Measurements from ENCODE around the gene FAM136A.

Gene FAM136A

DNA sequence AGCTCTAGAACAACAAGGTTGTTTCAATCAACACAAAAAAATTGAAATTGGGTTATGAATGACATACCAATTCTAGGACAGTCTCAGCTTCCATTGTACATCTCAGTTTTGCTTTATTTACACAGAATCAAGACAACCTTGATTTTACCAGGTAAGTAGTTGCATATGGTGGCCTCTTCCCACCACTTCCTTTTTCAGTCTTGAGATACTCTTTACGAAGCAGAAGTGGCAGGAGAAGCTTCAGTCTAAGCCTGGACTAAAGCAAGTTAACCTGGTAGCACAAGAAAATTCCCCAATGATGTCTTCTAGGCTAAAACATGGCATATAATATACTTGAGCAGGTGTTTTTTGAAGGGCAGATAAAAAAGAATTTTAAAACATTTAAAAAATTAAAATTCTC, 10.7 kb upstream of the FAM136A start:
- Histone ChIP-seq H3F3A (ENCODE audit: low read depth) (no peaks in the 10 kb centered on the region), H3K9ac (ENCODE audit: low read depth, low read length, poor library complexity, severe bottlenecking) (no peak overlapping the region), H3K79me2 (ENCODE audit: insufficient read depth, low read length) (no peaks in the 10 kb centered on the region), H3K4me2 (ENCODE audit: low read depth, low read length, poor library complexity, severe bottlenecking) (no peak overlapping the region), H3K27me3 (ENCODE audit: insufficient read depth, low read length, poor library complexity, severe bottlenecking) (no peaks in the 10 kb centered on the region), H3K4me3 (ENCODE audit: low read length, poor library complexity, severe bottlenecking) (no peak overlapping the region), H2AFZ (ENCODE audit: low read length) (no peak overlapping the region), H3K4me1 (ENCODE audit: insufficient read depth, low read length, poor library complexity, severe bottlenecking) (peaks cover 5% of the 10 kb centered on the region), H3K9me3 (ENCODE audit: insufficient read depth, low read depth, low read length) (no peaks in the 10 kb centered on the region), H4K20me1 (ENCODE audit: insufficient read depth, low read length, poor library complexity, severe bottlenecking) (no peaks in the 10 kb centered on the region), H3K36me3 (ENCODE audit: insufficient read depth, low read length) (no peaks in the 10 kb centered on the region), H3K9me2 (replicated peaks; ENCODE audit: low read depth, low read length) (no peaks in the 10 kb centered on the region)
- TF ChIP-seq, protein P1, sequence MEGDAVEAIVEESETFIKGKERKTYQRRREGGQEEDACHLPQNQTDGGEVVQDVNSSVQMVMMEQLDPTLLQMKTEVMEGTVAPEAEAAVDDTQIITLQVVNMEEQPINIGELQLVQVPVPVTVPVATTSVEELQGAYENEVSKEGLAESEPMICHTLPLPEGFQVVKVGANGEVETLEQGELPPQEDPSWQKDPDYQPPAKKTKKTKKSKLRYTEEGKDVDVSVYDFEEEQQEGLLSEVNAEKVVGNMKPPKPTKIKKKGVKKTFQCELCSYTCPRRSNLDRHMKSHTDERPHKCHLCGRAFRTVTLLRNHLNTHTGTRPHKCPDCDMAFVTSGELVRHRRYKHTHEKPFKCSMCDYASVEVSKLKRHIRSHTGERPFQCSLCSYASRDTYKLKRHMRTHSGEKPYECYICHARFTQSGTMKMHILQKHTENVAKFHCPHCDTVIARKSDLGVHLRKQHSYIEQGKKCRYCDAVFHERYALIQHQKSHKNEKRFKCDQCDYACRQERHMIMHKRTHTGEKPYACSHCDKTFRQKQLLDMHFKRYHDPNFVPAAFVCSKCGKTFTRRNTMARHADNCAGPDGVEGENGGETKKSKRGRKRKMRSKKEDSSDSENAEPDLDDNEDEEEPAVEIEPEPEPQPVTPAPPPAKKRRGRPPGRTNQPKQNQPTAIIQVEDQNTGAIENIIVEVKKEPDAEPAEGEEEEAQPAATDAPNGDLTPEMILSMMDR (conservative IDR thresholded peaks at IDR 0.05; ENCODE audit: low read length), result no peak
- no peak for TF ChIP-seq EZH2phosphoT487 (IDR thresholded peaks at IDR 0.05; ENCODE audit: borderline replicate concordance)

DNA sequence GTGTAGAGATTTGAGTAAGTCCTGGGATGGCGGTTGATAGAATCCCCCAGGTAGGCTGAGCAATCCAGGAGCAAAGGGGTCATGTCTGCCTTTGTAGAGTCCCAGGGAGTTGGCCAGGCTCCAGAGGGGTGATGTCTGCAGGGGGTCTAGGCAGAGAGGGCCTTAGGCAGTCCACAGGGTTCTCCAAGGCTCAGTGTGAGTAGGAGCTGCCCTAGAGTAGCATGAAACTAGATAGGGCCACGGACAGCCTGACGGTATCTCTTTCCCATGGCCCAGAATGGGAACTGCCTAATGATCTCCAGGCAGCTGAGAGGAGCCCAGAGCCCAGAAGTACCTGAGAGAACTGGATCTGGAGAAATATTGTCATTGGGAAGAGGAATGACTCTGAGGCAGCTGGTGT, 9.0 kb upstream of the FAM136A start:
- no peak for TF ChIP-seq EZH2phosphoT487 (IDR thresholded peaks at IDR 0.05; ENCODE audit: borderline replicate concordance)
- TF ChIP-seq, protein P1 (conservative IDR thresholded peaks at IDR 0.05; ENCODE audit: low read length), result no peak
- no peaks in the 10 kb centered on the region for H4K20me1 ChIP-seq (ENCODE audit: insufficient read depth, low read length, poor library complexity, severe bottlenecking)
- H3K9me2 ChIP-seq (replicated peaks; ENCODE audit: low read depth, low read length), result no peaks in the 10 kb centered on the region
- H3K27me3 ChIP-seq (ENCODE audit: insufficient read depth, low read length, poor library complexity, severe bottlenecking), result no peaks in the 10 kb centered on the region
- H3K79me2 ChIP-seq (ENCODE audit: insufficient read depth, low read length), result no peaks in the 10 kb centered on the region
- H3K4me2 ChIP-seq (ENCODE audit: low read depth, low read length, poor library complexity, severe bottlenecking), result no peak overlapping the region
- no peak overlapping the region for H2AFZ ChIP-seq (ENCODE audit: low read length)
- H3K9ac ChIP-seq (ENCODE audit: low read depth, low read length, poor library complexity, severe bottlenecking), result no peak overlapping the region
- H3K9me3 ChIP-seq (ENCODE audit: insufficient read depth, low read depth, low read length), result no peaks in the 10 kb centered on the region
- H3F3A ChIP-seq (ENCODE audit: low read depth), result no peaks in the 10 kb centered on the region
- no peak overlapping the region for H3K4me3 ChIP-seq (ENCODE audit: low read length, poor library complexity, severe bottlenecking)
- H3K36me3 ChIP-seq (ENCODE audit: insufficient read depth, low read length), result no peaks in the 10 kb centered on the region
- peaks cover 5% of the 10 kb centered on the region for H3K4me1 ChIP-seq (ENCODE audit: insufficient read depth, low read length, poor library complexity, severe bottlenecking)

DNA sequence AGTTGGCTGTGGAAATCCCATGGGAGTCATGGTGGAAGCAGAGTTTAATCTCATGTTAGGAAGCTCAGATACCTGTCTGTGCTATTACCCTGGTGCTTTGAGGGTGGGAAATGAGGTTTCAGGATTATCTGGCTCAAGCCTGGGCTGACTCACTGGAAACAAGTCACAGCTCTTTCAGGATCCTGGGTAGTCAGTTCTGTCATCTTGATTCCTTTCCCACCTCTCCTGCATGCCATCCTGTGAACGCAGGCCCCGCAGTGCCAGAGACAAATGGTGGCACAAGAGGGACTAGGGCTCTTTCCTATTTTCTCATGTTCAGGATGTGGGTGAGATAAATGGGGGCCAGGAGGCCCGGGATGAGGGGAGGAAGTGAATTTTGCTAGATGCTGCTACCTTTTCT, 3.7 kb upstream of the FAM136A start:
- peaks cover 2% of the 10 kb centered on the region; the same call in 1 of the 2 replicates for H3K9me3 ChIP-seq (ENCODE audit: insufficient read depth, low read depth, low read length)
- peaks cover 6% of the 10 kb centered on the region for H3K4me1 ChIP-seq (ENCODE audit: insufficient read depth, low read length, poor library complexity, severe bottlenecking)
- no peak overlapping the region for H2AFZ ChIP-seq (ENCODE audit: low read length)
- no peak overlapping the region for H3K4me2 ChIP-seq (ENCODE audit: low read depth, low read length, poor library complexity, severe bottlenecking)
- no peaks in the 10 kb centered on the region for H3F3A ChIP-seq (ENCODE audit: low read depth)
- H3K9ac ChIP-seq (ENCODE audit: low read depth, low read length, poor library complexity, severe bottlenecking), result no peak overlapping the region
- peaks cover 6% of the 10 kb centered on the region for H4K20me1 ChIP-seq (ENCODE audit: insufficient read depth, low read length, poor library complexity, severe bottlenecking)
- no peak for TF ChIP-seq EZH2phosphoT487 (IDR thresholded peaks at IDR 0.05; ENCODE audit: borderline replicate concordance)
- TF ChIP-seq, protein P1 (conservative IDR thresholded peaks at IDR 0.05; ENCODE audit: low read length), result no peak
- H3K27me3 ChIP-seq (ENCODE audit: insufficient read depth, low read length, poor library complexity, severe bottlenecking), result no peaks in the 10 kb centered on the region
- H3K4me3 ChIP-seq (ENCODE audit: low read length, poor library complexity, severe bottlenecking), result no peak overlapping the region
- no peaks in the 10 kb centered on the region for H3K9me2 ChIP-seq (replicated peaks; ENCODE audit: low read depth, low read length)
- peaks cover 12% of the 10 kb centered on the region for H3K79me2 ChIP-seq (ENCODE audit: insufficient read depth, low read length)
- H3K36me3 ChIP-seq (ENCODE audit: insufficient read depth, low read length), result no peaks in the 10 kb centered on the region
